ENCODE measurements around the gene CEP57L1. TPM values are rescaled to one million over a fixed set of nuclear protein-coding genes. Genes with fewer than 3 reads are reported as not detected.
A peak's percentile ranks its signal among the peaks of the same experiment; 100 is the strongest.

The CEP57L1 gene
- total and polyA plus RNA-seq, 9 of the 15 experiments (the other 6 are each of a cell fraction or from before 2014, with no cell fraction given) = 39.4 to 88.6 (median 61.8) TPM

GRCh38 chr6:109165392-109165974 is 70.2 kb downstream of the CEP57L1 start (continued):
- TF ChIP-seq VEZF1 (CRISPR knock-in tag; IDR thresholded peaks at IDR 0.05) (peak; percentile 32; the same call in 1 of the 2 replicates), RFX1 (IDR thresholded peaks at IDR 0.05) (peak; percentile 69), ZNF561 (CRISPR knock-in tag; conservative IDR thresholded peaks at IDR 0.05) (no peak), CBX1 (IDR thresholded peaks at IDR 0.05; ENCODE audit: low read depth) (no peak), DEAF1 (CRISPR knock-in tag; IDR thresholded peaks at IDR 0.05) (no peak), MAZ (CRISPR knock-in tag; conservative IDR thresholded peaks at IDR 0.05 in 1 of 2, IDR thresholded peaks at IDR 0.05 in 1 of 2) (no peak), NFRKB (IDR thresholded peaks at IDR 0.05; ENCODE audit: low read depth) (no peak), ERF (CRISPR knock-in tag; IDR thresholded peaks at IDR 0.05) (no peak), ZNF239 (CRISPR knock-in tag; IDR thresholded peaks at IDR 0.05) (no peak), WHSC1 (IDR thresholded peaks at IDR 0.05; ENCODE audit: low read length) (no peak), ZBTB43 (CRISPR knock-in tag; IDR thresholded peaks at IDR 0.05) (no peak), PRMT5 (CRISPR knock-in tag; IDR thresholded peaks at IDR 0.05) (no peak), CHD1 (IDR thresholded peaks at IDR 0.05; ENCODE audit: low read length) (no peak), SUPT5H (IDR thresholded peaks at IDR 0.05) (no peak)
- TF ChIP-seq, protein P1, sequence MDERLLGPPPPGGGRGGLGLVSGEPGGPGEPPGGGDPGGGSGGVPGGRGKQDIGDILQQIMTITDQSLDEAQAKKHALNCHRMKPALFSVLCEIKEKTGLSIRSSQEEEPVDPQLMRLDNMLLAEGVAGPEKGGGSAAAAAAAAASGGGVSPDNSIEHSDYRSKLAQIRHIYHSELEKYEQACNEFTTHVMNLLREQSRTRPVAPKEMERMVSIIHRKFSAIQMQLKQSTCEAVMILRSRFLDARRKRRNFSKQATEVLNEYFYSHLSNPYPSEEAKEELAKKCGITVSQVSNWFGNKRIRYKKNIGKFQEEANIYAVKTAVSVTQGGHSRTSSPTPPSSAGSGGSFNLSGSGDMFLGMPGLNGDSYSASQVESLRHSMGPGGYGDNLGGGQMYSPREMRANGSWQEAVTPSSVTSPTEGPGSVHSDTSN (CRISPR knock-in tag; IDR thresholded peaks at IDR 0.05; ENCODE audit: low read depth) = no peak
- TF ChIP-seq, protein P1 (tag; conservative IDR thresholded peaks at IDR 0.05; ENCODE audit: low read depth) = peak; percentile 43; the same call in 1 of the 2 replicates
- TF ChIP-seq, protein P2, sequence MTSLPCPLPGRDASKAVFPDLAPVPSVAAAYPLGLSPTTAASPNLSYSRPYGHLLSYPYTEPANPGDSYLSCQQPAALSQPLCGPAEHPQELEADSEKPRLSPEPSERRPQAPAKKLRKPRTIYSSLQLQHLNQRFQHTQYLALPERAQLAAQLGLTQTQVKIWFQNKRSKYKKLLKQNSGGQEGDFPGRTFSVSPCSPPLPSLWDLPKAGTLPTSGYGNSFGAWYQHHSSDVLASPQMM (CRISPR knock-in tag; IDR thresholded peaks at IDR 0.05) = no peak
